K562 (cell line): ENCODE measurements around the gene RTL10. TPM values are rescaled to one million over a fixed set of nuclear protein-coding genes. Genes with fewer than 3 reads are reported as not detected.

Experiments used
- BDP1 ChIP-seq: IDR thresholded peaks from 3 replicates; pipeline ENCODE4 v1.6.1; 2011; ENCODE audit not compliant: insufficient read length, insufficient read depth
- CBX8 ChIP-seq: fragments of 200-600 bp; sonication (generic); IDR thresholded peaks from 2 replicates; pipeline ENCODE4 v1.6.1; 2012; ENCODE audit warnings: borderline replicate concordance, mixed run types, low read depth, mild to moderate bottlenecking, moderate library complexity, mixed read lengths, low read length, control low read depth, inconsistent platforms; ENCODE audit not compliant: poor library complexity, severe bottlenecking; ENCODE audit errors: extremely low read depth
- ETV5 ChIP-seq: sonication (generic); formaldehyde crosslinking; IDR thresholded peaks from 2 replicates; pipeline ENCODE4 v1.4.0; 2020; ENCODE audit warnings: low read depth, mild to moderate bottlenecking, missing genetic modification reagents
- GATA2 ChIP-seq: sonication (generic); formaldehyde crosslinking; IDR thresholded peaks from 2 replicates; pipeline ENCODE4 v1.4.0; 2020; ENCODE audit warnings: mild to moderate bottlenecking, missing genetic modification reagents
- IRF2 ChIP-seq: sonication (generic); formaldehyde crosslinking; IDR thresholded peaks from 2 replicates; pipeline ENCODE4 v1.8.1; 2022; ENCODE audit warnings: mild to moderate bottlenecking, missing genetic modification reagents
- JUND ChIP-seq, 2 experiments: IDR thresholded peaks; 2 replicates in 1 of 2; 3 replicates in 1 of 2; pipeline ENCODE4 v1.6.1; 2011; ENCODE audit warnings: borderline replicate concordance in 2 of 2, low read depth in 2 of 2, low read length in 2 of 2, improper control_type of control experiment in 1 of 2, missing biosample characterization in 1 of 2, missing genetic modification characterization in 1 of 2, missing genetic modification reagents in 1 of 2
- KDM2B ChIP-seq: fragments of 250-450 bp; sonication (Bioruptor Pico); IDR thresholded peaks from 2 replicates; pipeline ENCODE4 v1.8.0; 2021; ENCODE audit warnings: mild to moderate bottlenecking, moderate library complexity
- KHSRP ChIP-seq: fragments of 450-650 bp; IDR thresholded peaks from 2 replicates; pipeline ENCODE4 v1.6.1; 2017
- MTF1 ChIP-seq: fragments of 250-450 bp; sonication (Bioruptor Pico); IDR thresholded peaks from 2 replicates; pipeline ENCODE4 v1.9.0; 2021; ENCODE audit warnings: moderate library complexity, mild to moderate bottlenecking, inconsistent platforms, borderline replicate concordance
- MYNN ChIP-seq, 2 experiments: sonication (generic); formaldehyde crosslinking in 1 of 2; IDR thresholded peaks; 2 replicates each; pipeline versions ENCODE4 v1.5.0 to v1.6.1; 2016 to 2020; ENCODE audit warnings: antibody characterized with exemption in 1 of 2, missing genetic modification reagents in 1 of 2
- NFE2 ChIP-seq: IDR thresholded peaks from 2 replicates; pipeline ENCODE4 v1.6.1; 2014; ENCODE audit warnings: antibody characterized with exemption, low read depth
- OTX1 ChIP-seq: fragments of 450-650 bp; formaldehyde crosslinking; IDR thresholded peaks from 2 replicates; pipeline ENCODE4 v1.4.0; 2022; ENCODE audit warnings: mild to moderate bottlenecking
- POLR2A ChIP-seq: fragments of 450-650 bp; conservative IDR thresholded peaks from 2 replicates; pipeline ENCODE4 v1.6.1; 2016
- SMC3 ChIP-seq: conservative IDR thresholded peaks from 2 replicates; pipeline ENCODE4 v1.6.1; 2011; ENCODE audit warnings: low read depth, low read length, improper control_type of control experiment; ENCODE audit not compliant: insufficient read depth
- SNRNP70 ChIP-seq: fragments of 200-400 bp; formaldehyde crosslinking; optimal IDR thresholded peaks from 2 replicates; pipeline ENCODE3; 2017; ENCODE audit warnings: low read depth, low read length
- TAF1 ChIP-seq: IDR thresholded peaks from 2 replicates; pipeline ENCODE4 v1.6.1; 2011; ENCODE audit warnings: mild to moderate bottlenecking, low read length, moderate library complexity; ENCODE audit not compliant: insufficient read depth, control insufficient read depth, severe bottlenecking; ENCODE audit errors: extremely low read depth
- ZNF217 ChIP-seq: sonication (generic); formaldehyde crosslinking; IDR thresholded peaks from 2 replicates; pipeline ENCODE4 v1.8.0; 2022; ENCODE audit warnings: mild to moderate bottlenecking, missing genetic modification reagents
- ZNF324 ChIP-seq: fragments of 250-450 bp; sonication (Bioruptor Pico); IDR thresholded peaks from 2 replicates; pipeline ENCODE4 v1.4.0; 2020; ENCODE audit warnings: mild to moderate bottlenecking
- ZNF57 ChIP-seq: fragments of 450-650 bp; formaldehyde crosslinking; IDR thresholded peaks from 2 replicates; pipeline ENCODE4 v1.4.0; 2020; ENCODE audit warnings: mild to moderate bottlenecking, moderate library complexity
- ZNF586 ChIP-seq: fragments of 450-650 bp; formaldehyde crosslinking; conservative IDR thresholded peaks from 2 replicates; pipeline ENCODE4 v1.4.0; 2020; ENCODE audit warnings: mild to moderate bottlenecking, moderate library complexity
- polyA plus RNA-seq, 8 experiments: library from polyadenylated mRNA; depleted of rRNA in 4 of 8; stranded (reverse) in 5 of 8; unstranded in 3 of 8; fragments of >200 nt; fragmentation: Nextera tagmentation in 2 of 8; fragmentation: Illumina TruSeq in 1 of 8; extraction: Ambion mirVana in 2 of 8; extraction: Trizol in 1 of 8; gene quantifications; 2 replicates each; pipeline versions ENCODE4 v1.2.1 to v1.2.3, GENCODE V29; 2011 to 2014; ENCODE audit warnings: inconsistent platforms in 1 of 8, missing spikeins in 1 of 8
- total RNA-seq, 7 experiments: library from RNA; depleted of rRNA in 6 of 7; stranded (reverse); fragments of >200 nt in 6 of 7; fragmentation: Illumina TruSeq in 2 of 7; extraction: Trizol in 2 of 7; gene quantifications; 2 replicates each; pipeline versions ENCODE4 v1.2.1 to v1.2.3, GENCODE V29; 2011 to 2021; ENCODE audit warnings: low replicate concordance in 1 of 7
- TF ChIP-seq, protein P1 (sequence below): fragments of 250-450 bp; sonication (Bioruptor Pico); IDR thresholded peaks from 2 replicates; pipeline ENCODE4 v1.9.0; 2021; ENCODE audit warnings: mild to moderate bottlenecking
- TF ChIP-seq, protein P2 (sequence below): sonication (generic); formaldehyde crosslinking; IDR thresholded peaks from 2 replicates; pipeline ENCODE4 v1.8.0; 2022; ENCODE audit warnings: mild to moderate bottlenecking, missing genetic modification reagents
- TF ChIP-seq, protein P3 (sequence below): sonication (generic); formaldehyde crosslinking; IDR thresholded peaks from 2 replicates; pipeline ENCODE4 v1.8.1; 2023; ENCODE audit warnings: mild to moderate bottlenecking, missing genetic modification reagents, moderate library complexity
- TF ChIP-seq, protein P4 (sequence below), 2 experiments: fragments of 200-800 bp in 1 of 2; sonication (Bioruptor generic) in 1 of 2; sonication (generic) in 1 of 2; formaldehyde crosslinking in 1 of 2; IDR thresholded peaks in 1 of 2; conservative IDR thresholded peaks in 1 of 2; 2 replicates each; pipeline versions ENCODE4 v1.5.0 to v1.6.1; 2016 to 2020; ENCODE audit warnings: missing compliant biosample characterization in 1 of 2, missing genetic modification characterization in 1 of 2, missing genetic modification reagents in 1 of 2

RTL10 gene
- total and polyA plus RNA-seq, 9 of the 15 experiments (the other 6 are each of a cell fraction or from before 2014, with no cell fraction given) = 19.8 to 75.5 (median 32.5) TPM

DNA sequence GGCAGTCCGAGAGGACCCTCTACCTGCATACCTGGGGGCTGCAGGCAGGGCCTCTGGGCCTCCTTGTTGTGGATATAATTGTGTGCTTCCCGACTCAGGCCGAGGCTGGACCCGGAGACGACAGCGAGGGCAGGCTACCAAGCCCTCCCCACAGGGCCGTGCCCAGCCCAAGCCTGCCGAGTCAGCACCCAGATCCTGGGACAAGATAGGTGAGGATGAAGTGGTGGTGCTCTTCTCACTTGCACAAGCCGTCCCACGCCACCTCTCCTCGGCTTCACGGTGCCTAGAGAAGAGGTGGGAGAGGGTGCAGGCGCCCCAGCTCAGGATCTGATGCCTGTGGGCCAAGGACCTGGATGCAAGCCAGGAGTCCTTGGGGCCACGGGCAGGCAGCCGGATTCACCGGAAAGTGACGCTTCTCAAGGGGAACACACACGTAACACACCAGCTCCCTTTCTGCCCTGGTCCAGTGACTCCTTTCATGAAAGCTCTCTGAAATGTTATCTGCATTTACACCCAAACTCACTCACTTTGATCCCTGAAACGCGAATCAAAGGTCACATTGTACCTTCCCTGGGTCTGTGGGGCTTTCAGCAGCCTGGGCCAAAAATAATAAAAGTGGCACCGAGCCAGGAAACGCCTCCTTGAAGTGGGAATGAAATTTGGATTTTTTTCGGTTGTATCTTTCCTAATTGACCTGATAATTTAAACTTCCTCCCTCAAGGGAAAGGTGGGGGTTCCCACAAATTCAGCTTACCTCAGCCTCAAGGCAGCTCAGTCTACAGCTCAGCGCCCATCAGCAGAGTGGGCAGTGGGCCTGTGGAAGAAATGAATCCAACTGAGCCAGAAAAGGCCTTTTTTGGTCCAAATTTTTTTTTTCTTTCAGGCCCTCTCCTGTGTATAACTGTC is 1.1 kb upstream of the RTL10 start (continued):
- TF ChIP-seq KHSRP = no peak
- TF ChIP-seq ZNF217 (CRISPR knock-in tag) = no peak
- no peak for TF ChIP-seq SNRNP70
- no peak for TF ChIP-seq TAF1
- no peak for TF ChIP-seq KDM2B (CRISPR knock-in tag)
- TF ChIP-seq, protein P1, sequence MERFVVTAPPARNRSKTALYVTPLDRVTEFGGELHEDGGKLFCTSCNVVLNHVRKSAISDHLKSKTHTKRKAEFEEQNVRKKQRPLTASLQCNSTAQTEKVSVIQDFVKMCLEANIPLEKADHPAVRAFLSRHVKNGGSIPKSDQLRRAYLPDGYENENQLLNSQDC = no peak
- TF ChIP-seq, protein P2, sequence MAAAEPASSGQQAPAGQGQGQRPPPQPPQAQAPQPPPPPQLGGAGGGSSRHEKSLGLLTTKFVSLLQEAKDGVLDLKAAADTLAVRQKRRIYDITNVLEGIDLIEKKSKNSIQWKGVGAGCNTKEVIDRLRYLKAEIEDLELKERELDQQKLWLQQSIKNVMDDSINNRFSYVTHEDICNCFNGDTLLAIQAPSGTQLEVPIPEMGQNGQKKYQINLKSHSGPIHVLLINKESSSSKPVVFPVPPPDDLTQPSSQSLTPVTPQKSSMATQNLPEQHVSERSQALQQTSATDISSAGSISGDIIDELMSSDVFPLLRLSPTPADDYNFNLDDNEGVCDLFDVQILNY (CRISPR knock-in tag) = no peak
- TF ChIP-seq GATA2 (CRISPR knock-in tag) = no peak
- peak; percentile 56 for TF ChIP-seq JUND (IDR thresholded peaks at IDR 0.05; ENCODE audit: borderline replicate concordance, low read depth, low read length)
- TF ChIP-seq JUND (tag; IDR thresholded peaks at IDR 0.05; ENCODE audit: borderline replicate concordance, low read depth, low read length) = no peak
- peak; percentile 93 for TF ChIP-seq OTX1 (CRISPR knock-in tag)
- no peak for TF ChIP-seq IRF2
- TF ChIP-seq ETV5 (CRISPR knock-in tag) = no peak
- TF ChIP-seq ZNF324 (CRISPR knock-in tag) = no peak; the same call in 1 of the 2 replicates
- no peak for TF ChIP-seq CBX8
- TF ChIP-seq POLR2A = no peak
- no peak for TF ChIP-seq NFE2
- 0 out of 2 replicates have a peak, but pooled peaks have one; percentile 9 for TF ChIP-seq ZNF586 (CRISPR knock-in tag)
- TF ChIP-seq SMC3 = peak; percentile 28; the same call in 1 of the 2 replicates
- TF ChIP-seq ZNF57 = peak; percentile 86; the same call in 1 of the 2 replicates
- TF ChIP-seq MYNN (IDR thresholded peaks at IDR 0.05) = no peak
- no peak for TF ChIP-seq MYNN (CRISPR knock-in tag; IDR thresholded peaks at IDR 0.05)
- TF ChIP-seq, protein P3, sequence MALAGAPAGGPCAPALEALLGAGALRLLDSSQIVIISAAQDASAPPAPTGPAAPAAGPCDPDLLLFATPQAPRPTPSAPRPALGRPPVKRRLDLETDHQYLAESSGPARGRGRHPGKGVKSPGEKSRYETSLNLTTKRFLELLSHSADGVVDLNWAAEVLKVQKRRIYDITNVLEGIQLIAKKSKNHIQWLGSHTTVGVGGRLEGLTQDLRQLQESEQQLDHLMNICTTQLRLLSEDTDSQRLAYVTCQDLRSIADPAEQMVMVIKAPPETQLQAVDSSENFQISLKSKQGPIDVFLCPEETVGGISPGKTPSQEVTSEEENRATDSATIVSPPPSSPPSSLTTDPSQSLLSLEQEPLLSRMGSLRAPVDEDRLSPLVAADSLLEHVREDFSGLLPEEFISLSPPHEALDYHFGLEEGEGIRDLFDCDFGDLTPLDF = peak; percentile 7; the same call in 1 of the 2 replicates
- TF ChIP-seq BDP1 = no peak
- TF ChIP-seq, protein P4, sequence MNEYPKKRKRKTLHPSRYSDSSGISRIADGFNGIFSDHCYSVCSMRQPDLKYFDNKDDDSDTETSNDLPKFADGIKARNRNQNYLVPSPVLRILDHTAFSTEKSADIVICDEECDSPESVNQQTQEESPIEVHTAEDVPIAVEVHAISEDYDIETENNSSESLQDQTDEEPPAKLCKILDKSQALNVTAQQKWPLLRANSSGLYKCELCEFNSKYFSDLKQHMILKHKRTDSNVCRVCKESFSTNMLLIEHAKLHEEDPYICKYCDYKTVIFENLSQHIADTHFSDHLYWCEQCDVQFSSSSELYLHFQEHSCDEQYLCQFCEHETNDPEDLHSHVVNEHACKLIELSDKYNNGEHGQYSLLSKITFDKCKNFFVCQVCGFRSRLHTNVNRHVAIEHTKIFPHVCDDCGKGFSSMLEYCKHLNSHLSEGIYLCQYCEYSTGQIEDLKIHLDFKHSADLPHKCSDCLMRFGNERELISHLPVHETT (CRISPR knock-in tag; conservative IDR thresholded peaks at IDR 0.05 in 1 of 2, IDR thresholded peaks at IDR 0.05 in 1 of 2) = no peak
- no peak; the same call in 1 of the 2 replicates for TF ChIP-seq MTF1 (CRISPR knock-in tag)
